ENCODE results near the gene NXPE1.

GRCh38 chr11:114559425-114560310, at the start of gene NXPE1:
- TF ChIP-seq CTCF (conservative IDR thresholded peaks at IDR 0.05) (no peak), EZH2 (IDR thresholded peaks at IDR 0.05; ENCODE audit: low read depth) (no peak)

All from PC-9 (cell line).